ENCODE results near the gene DNHD1. TPM values are rescaled to one million over a fixed set of nuclear protein-coding genes. Genes with fewer than 3 reads are reported as not detected.

The DNHD1 gene
- total and polyA plus RNA-seq, 2 of the 13 experiments (the other 11 are each of a cell fraction or from before 2014, with no cell fraction given), result 2.7 to 9.3 TPM

GRCh38 chr11:6612213-6613041 lies 115.3 kb downstream of the DNHD1 start, which contains the start of gene TAF10 (continued):
- no peak for TF ChIP-seq ZNF7 (CRISPR knock-in tag; IDR thresholded peaks at IDR 0.05)
- no peak for TF ChIP-seq GLI4 (CRISPR knock-in tag; IDR thresholded peaks at IDR 0.05; ENCODE audit: borderline replicate concordance)
- TF ChIP-seq ZNF17 (CRISPR knock-in tag; IDR thresholded peaks at IDR 0.05), result no peak
- no peak for TF ChIP-seq TOE1 (CRISPR knock-in tag; IDR thresholded peaks at IDR 0.05)
- TF ChIP-seq, protein P1, sequence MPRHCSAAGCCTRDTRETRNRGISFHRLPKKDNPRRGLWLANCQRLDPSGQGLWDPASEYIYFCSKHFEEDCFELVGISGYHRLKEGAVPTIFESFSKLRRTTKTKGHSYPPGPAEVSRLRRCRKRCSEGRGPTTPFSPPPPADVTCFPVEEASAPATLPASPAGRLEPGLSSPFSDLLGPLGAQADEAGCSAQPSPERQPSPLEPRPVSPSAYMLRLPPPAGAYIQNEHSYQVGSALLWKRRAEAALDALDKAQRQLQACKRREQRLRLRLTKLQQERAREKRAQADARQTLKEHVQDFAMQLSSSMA (CRISPR knock-in tag; IDR thresholded peaks at IDR 0.05), result no peak
- TF ChIP-seq THYN1 (CRISPR knock-in tag; IDR thresholded peaks at IDR 0.05; ENCODE audit: borderline replicate concordance, low read depth), result no peak
- 0 out of 2 replicates have a peak, but pooled peaks have one; percentile 32 for TF ChIP-seq STAT5B (CRISPR knock-in tag; IDR thresholded peaks at IDR 0.05)
- TF ChIP-seq NFKB2 (CRISPR knock-in tag; IDR thresholded peaks at IDR 0.05; ENCODE audit: borderline replicate concordance), result peak; percentile 50; the same call in 1 of the 2 replicates
- no peak for TF ChIP-seq ZNF282 (IDR thresholded peaks at IDR 0.05; ENCODE audit: partially characterized antibody)
- TF ChIP-seq POGZ (CRISPR knock-in tag; IDR thresholded peaks at IDR 0.05), result peak; percentile 66
- TF ChIP-seq ZBTB1 (CRISPR knock-in tag; IDR thresholded peaks at IDR 0.05; ENCODE audit: borderline replicate concordance), result no peak
- no peak for TF ChIP-seq ZBTB26 (CRISPR knock-in tag; IDR thresholded peaks at IDR 0.05; ENCODE audit: borderline replicate concordance)
- TF ChIP-seq, protein P2, sequence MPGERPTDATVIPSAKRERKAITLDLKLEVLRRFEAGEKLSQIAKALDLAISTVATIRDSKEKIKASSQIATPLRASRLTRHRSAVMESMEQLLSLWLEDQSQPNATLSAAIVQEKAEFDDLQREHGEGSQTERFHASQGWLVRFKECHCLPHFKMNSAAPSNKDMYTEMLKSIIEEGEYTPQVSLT (CRISPR knock-in tag; IDR thresholded peaks at IDR 0.05; ENCODE audit: borderline replicate concordance, low read depth), result 0 out of 2 replicates have a peak, but pooled peaks have one; percentile 70
- TF ChIP-seq ZNF652 (CRISPR knock-in tag; IDR thresholded peaks at IDR 0.05; ENCODE audit: borderline replicate concordance, low read depth), result peak; percentile 29; the same call in 1 of the 2 replicates
- no peak for TF ChIP-seq NFYC (CRISPR knock-in tag; IDR thresholded peaks at IDR 0.05)
- peak; percentile 37; the same call in 1 of the 2 replicates for TF ChIP-seq MTF2 (CRISPR knock-in tag; IDR thresholded peaks at IDR 0.05; ENCODE audit: borderline replicate concordance)
- TF ChIP-seq ZNF256 (CRISPR knock-in tag; conservative IDR thresholded peaks at IDR 0.05), result no peak
- TF ChIP-seq TARDBP (CRISPR knock-in tag; IDR thresholded peaks at IDR 0.05), result peak; percentile 50; the same call in 1 of the 2 replicates
- 0 out of 2 replicates have a peak, but pooled peaks have one; percentile 37 for TF ChIP-seq ZNF576 (CRISPR knock-in tag; IDR thresholded peaks at IDR 0.05)
- TF ChIP-seq ZNF557 (CRISPR knock-in tag; IDR thresholded peaks at IDR 0.05), result no peak
- TF ChIP-seq ASH2L (IDR thresholded peaks at IDR 0.05; ENCODE audit: insufficient read length, low read depth, low read length), result peak; percentile 76
- TF ChIP-seq MBD4 (IDR thresholded peaks at IDR 0.05; ENCODE audit: borderline replicate concordance, low read length), result no peak
- TF ChIP-seq ZNF180 (CRISPR knock-in tag; IDR thresholded peaks at IDR 0.05; ENCODE audit: borderline replicate concordance, low read depth), result no peak
- TF ChIP-seq ZNF720 (CRISPR knock-in tag; IDR thresholded peaks at IDR 0.05), result no peak
- no peak for TF ChIP-seq ZNF550 (CRISPR knock-in tag; IDR thresholded peaks at IDR 0.05; ENCODE audit: borderline replicate concordance)
- no peak for TF ChIP-seq MAFG (CRISPR knock-in tag; IDR thresholded peaks at IDR 0.05)
- TF ChIP-seq EED (CRISPR knock-in tag; IDR thresholded peaks at IDR 0.05), result no peak; the same call in none of the 2 replicates
- TF ChIP-seq PHF5A (CRISPR knock-in tag; IDR thresholded peaks at IDR 0.05; ENCODE audit: low read depth, unreplicated experiment), result no peak
- no peak for TF ChIP-seq U2AF2 (IDR thresholded peaks at IDR 0.05; ENCODE audit: low read depth, low read length)

Measured in HepG2 (cell line).